ENCODE measurements around the gene MAP3K4.

The MAP3K4 gene

GRCh38 chr6:161082215-161082614 lies 90.6 kb downstream of the MAP3K4 start:
- DNase-seq (ENCODE audit: low read depth, low spot score), result no peak

GRCh38 chr6:161085246-161085645 lies 93.7 kb downstream of the MAP3K4 start:
- no peak for DNase-seq (ENCODE audit: low read depth, low spot score)

GRCh38 chr6:161088676-161089328 lies 97.2 kb downstream of the MAP3K4 start:
- no peak for DNase-seq (ENCODE audit: low read depth, low spot score)

- no peak for DNase-seq (ENCODE audit: low read depth, low spot score)
Observed at GRCh38 chr6:161091151-161091550, 99.6 kb downstream of the MAP3K4 start.

- no peak for DNase-seq (ENCODE audit: low read depth, low spot score)
Observed at GRCh38 chr6:161091972-161092701, 100.6 kb downstream of the MAP3K4 start.

GRCh38 chr6:161094955-161095354 lies 103.4 kb downstream of the MAP3K4 start:
- no peak for DNase-seq (ENCODE audit: low read depth, low spot score)

GRCh38 chr6:161095916-161096315 lies 104.3 kb downstream of the MAP3K4 start:
- no peak for DNase-seq (ENCODE audit: low read depth, low spot score)

GRCh38 chr6:161100072-161100471 lies 108.5 kb downstream of the MAP3K4 start:
- DNase-seq (ENCODE audit: low read depth, low spot score), result no peak

- DNase-seq (ENCODE audit: low read depth, low spot score), result no peak
Observed at GRCh38 chr6:161101517-161101916, 109.9 kb downstream of the MAP3K4 start.

GRCh38 chr6:161103475-161103874 lies 111.9 kb downstream of the MAP3K4 start:
- DNase-seq (ENCODE audit: low read depth, low spot score), result no peak

- DNase-seq (ENCODE audit: low read depth, low spot score), result no peak
Observed at GRCh38 chr6:161104966-161105365, 113.4 kb downstream of the MAP3K4 start.

- DNase-seq (ENCODE audit: low read depth, low spot score), result no peak
Observed at GRCh38 chr6:161105408-161105807, 113.8 kb downstream of the MAP3K4 start.

GRCh38 chr6:161107779-161108730 lies 116.5 kb downstream of the MAP3K4 start:
- no peak for DNase-seq (ENCODE audit: low read depth, low spot score)

GRCh38 chr6:161108916-161109315 lies 117.3 kb downstream of the MAP3K4 start:
- no peak for DNase-seq (ENCODE audit: low read depth, low spot score)

GRCh38 chr6:161109366-161109765 lies 117.8 kb downstream of the MAP3K4 start:
- no peak for DNase-seq (ENCODE audit: low read depth, low spot score)

GRCh38 chr6:161110028-161110779 lies 118.6 kb downstream of the MAP3K4 start:
- no peak for DNase-seq (ENCODE audit: low read depth, low spot score)

- no peak for DNase-seq (ENCODE audit: low read depth, low spot score)
Observed at GRCh38 chr6:161111261-161111660, 119.7 kb downstream of the MAP3K4 start.

GRCh38 chr6:161115468-161115867 lies 123.9 kb downstream of the MAP3K4 start:
- no peak for DNase-seq (ENCODE audit: low read depth, low spot score)

GRCh38 chr6:161116554-161116953 lies 125.0 kb downstream of the MAP3K4 start:
- no peak for DNase-seq (ENCODE audit: low read depth, low spot score)

GRCh38 chr6:161117308-161117707 lies 125.7 kb downstream of the MAP3K4 start:
- DNase-seq (ENCODE audit: low read depth, low spot score), result no peak

- no peak for DNase-seq (ENCODE audit: low read depth, low spot score)
Observed at GRCh38 chr6:161117942-161118341, 126.4 kb downstream of the MAP3K4 start.
